Mucosa of descending colon (tissue), 3 donors: ENCODE results near the gene ALDH1L1. TPM values are rescaled to one million over a fixed set of nuclear protein-coding genes. Genes with fewer than 3 reads are reported as not detected.

ENCODE experiments used
- ATAC-seq: fragments of 200-7000 bp; cut with Tn5 transposase; one replicate; pipeline ENCODE4 v1.9.1; 2020; ENCODE audit warnings: mild to moderate bottlenecking, moderate library complexity
- DNase-seq, 3 donors: peaks; one replicate each; pipeline ENCODE4 v3.0.0-alpha.2; 2020
- H3K36me3 ChIP-seq: fragments of 200-600 bp; one replicate; pipeline ENCODE4 v1.8.0; 2021; ENCODE audit warnings: low read depth, mild to moderate bottlenecking
- H3K4me1 ChIP-seq: fragments of 200-600 bp; one replicate; pipeline ENCODE4 v1.8.0; 2021; ENCODE audit warnings: low read depth, mild to moderate bottlenecking
- H3K4me3 ChIP-seq: fragments of 200-600 bp; one replicate; pipeline ENCODE4 v1.8.0; 2021; ENCODE audit warnings: mild to moderate bottlenecking
- H3K9me3 ChIP-seq: fragments of 200-600 bp; one replicate; pipeline ENCODE4 v1.8.0; 2021; ENCODE audit warnings: mild to moderate bottlenecking
- CTCF ChIP-seq: fragments of 200-600 bp; IDR thresholded peaks from one replicate; pipeline ENCODE4 v1.8.0; 2022; ENCODE audit warnings: antibody characterized with exemption, mild to moderate bottlenecking
- intact Hi-C, 2 donors: fragments of 100-400 bp; cut with DNase I in 1 of 2; cut with micrococcal nuclease in 1 of 2; formaldehyde crosslinking; loops; one replicate each; pipeline versions ENCODE4 v1.11.0 to v1.11.1; 2022; cut with DNase I, micrococcal nuclease
- total RNA-seq, 3 donors: library from RNA; stranded (reverse); fragmentation: NEBNext Ultra II Directional in 2 of 3; extraction: Animal tissue kit (Norgen Biotek cat#: 25700) in 2 of 3; gene quantifications; one replicate each; pipeline versions ENCODE4 v1.2.1 to v1.2.4, GENCODE V29; 2021 to 2023
- donor health status: DM: no; HTN: no; CAD: no; lungs with moderate emphysema.
- donor health status: DM: no; HTN: no; CAD: no.
- donor health status: DM: no; HTN: yes; CAD: no.

Gene ALDH1L1
- total RNA-seq, 3 donors from 2014 or later = 14.3 to 27.4 (median 15.0) TPM

GRCh38 chr3:126200534-126200933, 20.1 kb upstream of the ALDH1L1 start:
- no peak for ATAC-seq
- no peak overlapping the region for H3K4me3 ChIP-seq
- no peaks in the 10 kb centered on the region for H3K9me3 ChIP-seq
- intact Hi-C loops = no loop called here
- TF ChIP-seq CTCF = no peak
- no peaks in the 10 kb centered on the region for H3K36me3 ChIP-seq
- no peak for DNase-seq
- no peaks in the 10 kb centered on the region for H3K4me1 ChIP-seq

DNA sequence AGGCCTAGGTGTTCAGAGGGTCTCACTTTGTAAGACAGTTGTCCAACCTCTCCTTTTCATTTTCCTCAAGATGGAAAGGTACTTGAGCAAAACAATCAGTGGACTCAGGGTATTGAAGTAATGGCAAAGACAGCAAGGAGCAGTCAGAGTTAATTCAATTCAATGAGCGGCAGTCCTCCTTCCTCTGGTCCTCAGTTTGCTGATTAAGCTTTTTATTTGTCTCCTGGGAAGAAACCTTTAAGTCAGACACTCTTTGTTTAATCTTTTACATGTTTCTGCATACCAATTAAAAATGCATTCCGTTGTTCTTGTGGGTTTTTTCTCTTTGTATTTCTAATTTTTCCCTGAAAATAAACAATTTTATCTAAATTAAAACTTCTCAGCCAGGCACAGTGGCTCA, 18.9 kb upstream of the ALDH1L1 start:
- DNase-seq (no peak), ATAC-seq (no peak)
- Histone ChIP-seq H3K9me3 (peaks cover 7% of the 10 kb centered on the region), H3K4me3 (no peak overlapping the region), H3K36me3 (no peaks in the 10 kb centered on the region), H3K4me1 (no peaks in the 10 kb centered on the region)
- TF ChIP-seq CTCF = no peak
- intact Hi-C loops = loop anchor here in 1 of 2 donors (10.0 kb wide), 1 partner anchor 64 kb away; no protein-coding TSS in a partner anchor

GRCh38 chr3:126197854-126198584, 17.6 kb upstream of the ALDH1L1 start:
- ATAC-seq = peak; percentile 83
- H3K36me3 ChIP-seq = no peaks in the 10 kb centered on the region
- intact Hi-C loops = loop anchor here in 1 of 2 donors (10.0 kb wide), 1 partner anchor 63 kb away; no protein-coding TSS in a partner anchor

GRCh38 chr3:126197343-126197742, 17.0 kb upstream of the ALDH1L1 start:
- no peaks in the 10 kb centered on the region for H3K4me1 ChIP-seq
- peaks cover 9% of the 10 kb centered on the region for H3K9me3 ChIP-seq
- DNase-seq = no peak
- H3K4me3 ChIP-seq = no peak overlapping the region
- no peak for TF ChIP-seq CTCF
- intact Hi-C loops = loop anchor here in 1 of 2 donors (10.0 kb wide), 1 partner anchor 63 kb away; no protein-coding TSS in a partner anchor
- ATAC-seq = no peak
- H3K36me3 ChIP-seq = no peaks in the 10 kb centered on the region

More at GRCh38 chr3:126197854-126198584, 17.6 kb upstream of the ALDH1L1 start:
- no peaks in the 10 kb centered on the region for H3K4me1 ChIP-seq
- peak; percentile 54 for TF ChIP-seq CTCF
- H3K9me3 ChIP-seq = peaks cover 9% of the 10 kb centered on the region
- DNase-seq = peak in 2 of 3 donors; percentile 62 to 81
- H3K4me3 ChIP-seq = no peak overlapping the region

- intact Hi-C loops = loop anchor here in 1 of 2 donors (10.0 kb wide), 1 partner anchor 60 kb away; no protein-coding TSS in a partner anchor
- DNase-seq = no peak
Measured at GRCh38 chr3:126194713-126195305, 14.4 kb upstream of the ALDH1L1 start.

More at GRCh38 chr3:126194713-126195305, 14.4 kb upstream of the ALDH1L1 start:
- no peak overlapping the region for H3K4me3 ChIP-seq
- H3K4me1 ChIP-seq = no peaks in the 10 kb centered on the region
- peaks cover 9% of the 10 kb centered on the region for H3K9me3 ChIP-seq
- TF ChIP-seq CTCF = no peak
- ATAC-seq = no peak
- no peaks in the 10 kb centered on the region for H3K36me3 ChIP-seq
